COLO829 (cell line): Measurements from ENCODE around the gene PKHD1.

ENCODE experiments used
- DNase-seq: peaks from one replicate; pipeline ENCODE4 v3.0.0; 2012; ENCODE audit warnings: low spot score

The PKHD1 gene

GRCh38 chr6:52045481-52045880, 41.9 kb downstream of the PKHD1 start:
- DNase-seq = no peak

DNA sequence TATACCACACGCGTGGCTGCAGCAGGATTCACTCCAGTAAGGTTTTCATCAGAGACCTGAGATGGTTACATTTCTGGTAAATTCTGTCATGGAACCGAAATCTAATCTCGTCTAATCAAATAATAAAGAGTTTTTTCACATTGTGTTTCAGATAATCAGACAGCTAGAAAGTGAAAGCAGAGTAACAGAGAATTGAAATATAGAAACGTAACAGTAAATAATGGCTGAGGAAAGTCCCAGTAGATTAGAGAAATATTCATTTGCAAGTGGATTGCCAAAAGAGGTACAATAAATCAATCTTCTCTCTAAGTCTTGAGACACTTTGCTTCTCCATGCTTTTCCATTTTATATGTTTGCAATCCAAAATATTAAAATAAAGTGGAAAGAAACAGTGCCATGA, 42.4 kb downstream of the PKHD1 start:
- no peak for DNase-seq

DNA sequence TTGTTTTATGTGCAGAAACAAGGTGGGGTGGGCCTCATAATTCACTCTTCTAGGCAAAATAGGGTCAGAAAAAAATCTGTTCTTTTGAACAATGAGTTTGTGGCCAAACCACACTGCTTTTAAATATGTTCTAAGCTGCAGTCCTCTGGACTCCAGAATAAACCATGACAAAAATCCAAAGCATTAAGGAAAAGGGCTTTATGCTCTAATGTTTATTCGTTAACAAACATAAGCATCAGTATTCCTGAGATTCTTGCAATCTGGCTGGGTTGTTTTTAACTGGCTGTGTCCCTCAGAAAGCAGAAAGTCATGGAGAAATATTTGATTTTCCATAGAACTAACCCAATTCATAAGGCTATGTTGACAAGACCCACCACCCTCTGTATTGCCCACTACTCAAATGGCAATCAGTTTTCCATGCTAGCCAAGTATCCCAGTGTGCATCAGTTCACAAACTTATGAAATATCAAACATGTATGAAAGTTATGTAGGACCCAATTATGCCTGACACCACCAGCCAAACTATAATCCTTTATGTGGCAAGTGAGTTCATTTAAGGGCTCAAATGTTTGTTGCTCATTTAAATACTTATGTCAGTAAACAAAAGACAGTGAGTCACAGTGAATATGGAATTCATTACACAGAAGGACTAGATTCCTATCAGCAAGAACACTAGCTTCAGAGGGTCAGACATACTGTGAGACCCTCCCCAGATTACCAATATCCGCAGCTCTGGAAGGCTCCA, 45.1 kb downstream of the PKHD1 start:
- no peak for DNase-seq

DNA sequence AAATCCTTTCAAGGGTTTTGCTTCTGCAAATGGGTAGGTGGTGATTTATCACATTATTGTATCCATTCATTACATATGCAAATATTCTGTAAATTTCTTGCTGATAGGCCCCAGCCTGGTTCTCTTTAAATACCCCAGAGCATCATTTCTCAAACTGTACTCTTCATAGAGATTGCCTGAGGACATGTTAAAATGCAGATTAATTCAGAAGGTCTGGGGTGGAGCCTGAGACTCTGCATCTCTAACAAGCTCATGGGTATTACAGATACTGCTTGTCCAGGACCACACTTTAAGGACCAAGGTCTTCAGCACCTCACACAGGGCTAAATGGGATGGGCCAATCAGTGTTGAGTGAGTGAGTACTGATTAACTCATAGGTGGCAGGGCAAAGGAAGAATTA, 46.3 kb downstream of the PKHD1 start:
- DNase-seq = no peak

DNA sequence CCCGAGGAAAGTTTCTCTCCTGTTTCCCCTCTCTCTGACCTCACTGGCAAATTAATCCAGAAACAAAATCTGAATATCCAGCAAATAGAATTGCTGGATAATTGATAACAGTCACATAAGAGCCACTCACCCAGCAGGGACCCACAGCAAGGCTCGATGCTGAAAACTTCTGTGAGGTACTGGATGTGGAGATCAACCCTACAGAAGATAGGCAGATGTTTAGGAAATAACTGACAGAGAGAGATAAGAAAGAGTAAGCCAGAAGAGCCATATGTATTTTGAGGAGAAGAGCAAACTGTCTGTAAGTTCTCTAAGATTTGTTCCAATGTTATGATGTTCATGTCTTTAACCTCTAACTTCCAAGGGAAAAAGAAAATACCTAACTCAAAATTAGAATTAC, 59.7 kb downstream of the PKHD1 start:
- DNase-seq = no peak

DNA sequence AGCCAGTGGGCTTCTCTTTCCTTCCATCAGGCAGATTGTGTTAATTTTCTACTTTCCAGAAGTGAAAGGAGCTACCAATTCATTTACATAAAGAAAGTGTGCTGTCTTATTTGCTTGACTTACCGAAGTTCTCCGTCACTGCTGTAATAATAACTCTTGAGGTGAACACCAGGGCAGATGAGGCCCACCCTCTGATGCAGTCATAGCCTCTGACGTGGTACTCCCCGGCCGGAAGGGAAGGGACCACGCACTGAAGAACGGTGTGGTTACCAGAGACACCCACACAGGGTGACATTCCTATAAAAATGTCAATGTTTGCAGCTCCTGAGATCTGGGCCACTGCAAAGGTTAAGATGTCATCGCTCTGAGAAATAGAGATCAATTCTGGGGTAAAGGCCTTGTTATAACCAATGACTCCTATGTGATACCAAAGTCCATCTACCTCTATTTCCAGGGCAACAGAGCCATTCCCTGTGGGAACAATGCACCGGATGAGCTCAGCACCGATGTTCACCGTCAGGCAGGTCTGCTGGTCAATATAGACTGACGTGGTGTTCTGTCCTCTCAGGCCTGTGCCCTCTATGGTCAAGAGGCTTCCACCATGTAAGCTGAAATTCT, 62.9 kb downstream of the PKHD1 start:
- DNase-seq = no peak

GRCh38 chr6:52022675-52023074, 64.7 kb downstream of the PKHD1 start:
- no peak for DNase-seq

GRCh38 chr6:52020945-52021570, 66.4 kb downstream of the PKHD1 start:
- DNase-seq = peak; percentile 21

GRCh38 chr6:52019881-52020280, 67.5 kb downstream of the PKHD1 start:
- no peak for DNase-seq

DNA sequence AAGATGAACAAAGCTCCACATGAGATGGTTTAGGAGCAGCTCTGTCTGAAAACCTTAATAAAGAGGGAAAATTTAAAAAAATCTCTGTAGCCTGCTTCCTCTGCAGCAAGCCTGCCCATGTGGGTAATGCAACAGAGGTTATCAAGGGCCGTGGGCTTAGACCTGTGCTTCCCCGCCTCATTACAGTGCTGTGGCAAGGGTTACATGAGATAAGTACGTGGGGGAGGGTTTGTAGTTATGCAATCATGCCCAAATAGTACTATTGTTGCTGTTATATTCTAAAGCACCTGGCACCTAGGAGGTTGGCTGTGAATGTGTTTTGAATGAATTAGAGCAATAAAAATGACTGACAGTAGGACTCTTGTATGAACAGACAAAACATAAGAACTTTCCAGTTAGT, 68.3 kb downstream of the PKHD1 start:
- DNase-seq = no peak

DNA sequence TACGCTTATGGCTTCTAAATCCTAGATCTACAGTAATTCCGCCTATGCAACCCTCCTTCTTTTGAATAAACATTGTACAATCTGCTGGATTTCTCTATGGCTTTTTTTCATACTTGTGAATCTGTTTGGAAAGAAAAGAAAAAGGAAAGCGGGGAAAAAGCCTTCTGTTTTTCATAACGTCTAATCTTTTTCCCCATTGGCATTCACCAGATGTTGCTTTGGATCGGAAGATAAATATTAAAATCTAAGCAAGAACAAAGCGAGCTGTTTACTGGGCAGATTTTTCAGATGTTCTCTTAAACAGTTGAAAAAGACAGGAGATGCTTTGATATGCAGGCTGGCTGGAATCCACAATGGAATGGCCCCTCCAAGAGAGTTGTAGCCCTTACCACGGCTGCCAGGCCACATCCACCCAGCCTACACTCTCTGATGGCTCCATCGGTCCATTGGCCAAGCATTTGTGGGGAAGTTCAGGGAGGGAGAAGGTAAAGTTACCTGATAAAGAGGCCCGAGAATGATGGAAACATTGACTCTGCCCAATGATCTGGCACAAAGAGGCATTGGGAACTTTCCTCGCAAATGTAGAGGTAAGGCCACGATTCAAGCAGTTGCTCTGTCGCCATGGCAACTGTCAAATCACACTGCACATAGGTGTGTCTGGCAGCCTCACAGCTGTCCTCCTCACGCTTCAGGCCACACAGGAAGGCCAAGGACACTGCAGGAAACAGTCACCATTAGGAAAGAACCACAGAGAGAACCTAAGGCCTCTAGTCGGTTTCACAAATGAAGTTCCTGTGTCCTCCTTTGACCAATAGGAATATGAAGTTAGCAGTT, 70.3 kb downstream of the PKHD1 start:
- DNase-seq = no peak

GRCh38 chr6:52015953-52016352, 71.5 kb downstream of the PKHD1 start:
- DNase-seq = no peak

GRCh38 chr6:52014391-52014790, 73.0 kb downstream of the PKHD1 start:
- no peak for DNase-seq

DNA sequence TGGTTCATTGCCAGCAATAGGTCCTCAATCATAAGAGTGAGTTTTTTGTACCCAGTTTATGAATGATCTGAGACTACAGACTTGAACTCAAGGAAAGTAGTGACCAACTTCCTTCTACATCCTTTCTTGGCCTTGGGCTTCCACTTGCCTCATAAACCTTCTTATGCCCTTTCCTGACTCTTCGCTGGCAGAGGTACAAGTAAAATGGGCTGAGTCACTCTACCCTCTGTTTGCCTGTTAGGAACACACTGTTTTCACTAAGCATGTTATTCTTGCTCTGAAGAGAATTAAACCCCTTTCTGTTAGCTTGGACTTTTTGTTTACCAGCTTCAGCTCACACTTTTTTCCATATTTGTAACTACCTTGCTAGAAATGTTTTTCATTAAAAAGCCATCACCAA, 74.4 kb downstream of the PKHD1 start:
- peak; percentile 31 for DNase-seq

DNA sequence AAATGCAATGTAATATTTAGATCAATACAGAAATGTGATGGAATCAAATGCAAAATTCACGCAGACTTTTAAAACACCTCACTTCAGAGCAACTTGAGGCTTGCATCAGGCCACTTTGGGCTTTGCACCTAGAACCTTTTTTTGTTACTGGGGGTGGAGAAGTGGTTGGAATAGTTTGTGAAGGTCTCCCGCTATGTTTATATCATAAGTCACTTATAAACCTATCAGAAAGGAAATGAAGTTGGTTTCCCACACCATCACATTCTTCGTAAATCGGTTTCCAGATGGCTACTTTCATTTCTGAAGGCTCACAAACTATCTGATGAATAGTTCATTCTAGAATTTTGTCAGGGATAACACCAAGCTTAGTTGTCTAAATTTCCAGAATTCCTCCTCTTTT, 74.8 kb downstream of the PKHD1 start:
- no peak for DNase-seq

- DNase-seq = no peak
Observed at GRCh38 chr6:52010806-52011205, 76.6 kb downstream of the PKHD1 start.

DNA sequence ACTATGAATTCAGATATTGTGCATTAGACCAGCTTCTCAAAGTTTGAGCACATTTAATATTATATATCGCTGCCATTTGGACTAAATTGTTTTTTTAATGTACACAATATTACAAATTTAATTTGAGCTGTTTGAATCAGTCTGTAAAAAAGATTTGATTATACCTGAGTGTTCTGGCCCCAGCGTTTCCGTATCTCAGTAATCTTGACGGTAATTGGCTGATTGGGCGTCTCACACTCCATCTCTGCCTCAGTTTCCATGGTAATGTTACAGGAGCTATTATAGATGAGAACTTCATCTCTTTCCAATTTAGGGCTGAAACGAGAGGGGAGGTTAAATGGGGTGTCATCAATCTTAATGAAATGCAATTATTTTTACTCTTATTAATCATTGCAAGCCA, 77.3 kb downstream of the PKHD1 start:
- DNase-seq = no peak

- no peak for DNase-seq
Observed at GRCh38 chr6:52009466-52010140, 77.8 kb downstream of the PKHD1 start.

DNA sequence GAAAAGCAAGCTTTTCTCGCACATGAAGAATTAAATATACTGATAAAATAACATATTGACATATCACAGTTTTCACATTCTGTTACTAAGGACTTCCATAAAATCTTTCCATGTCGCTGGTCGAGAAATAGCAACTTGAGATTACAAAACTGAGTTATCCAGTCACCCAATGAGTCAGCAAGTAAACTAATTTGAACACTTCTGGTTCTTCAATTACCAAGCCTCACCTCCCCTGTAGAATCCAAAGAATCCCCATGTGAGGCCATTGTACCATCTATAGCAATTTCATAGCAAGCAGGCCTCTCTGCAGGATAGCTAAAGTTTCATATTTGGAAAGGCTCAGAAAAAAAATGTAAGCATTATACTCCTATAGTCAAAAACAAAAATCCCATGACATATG, 87.3 kb downstream of the PKHD1 start:
- DNase-seq = no peak

DNA sequence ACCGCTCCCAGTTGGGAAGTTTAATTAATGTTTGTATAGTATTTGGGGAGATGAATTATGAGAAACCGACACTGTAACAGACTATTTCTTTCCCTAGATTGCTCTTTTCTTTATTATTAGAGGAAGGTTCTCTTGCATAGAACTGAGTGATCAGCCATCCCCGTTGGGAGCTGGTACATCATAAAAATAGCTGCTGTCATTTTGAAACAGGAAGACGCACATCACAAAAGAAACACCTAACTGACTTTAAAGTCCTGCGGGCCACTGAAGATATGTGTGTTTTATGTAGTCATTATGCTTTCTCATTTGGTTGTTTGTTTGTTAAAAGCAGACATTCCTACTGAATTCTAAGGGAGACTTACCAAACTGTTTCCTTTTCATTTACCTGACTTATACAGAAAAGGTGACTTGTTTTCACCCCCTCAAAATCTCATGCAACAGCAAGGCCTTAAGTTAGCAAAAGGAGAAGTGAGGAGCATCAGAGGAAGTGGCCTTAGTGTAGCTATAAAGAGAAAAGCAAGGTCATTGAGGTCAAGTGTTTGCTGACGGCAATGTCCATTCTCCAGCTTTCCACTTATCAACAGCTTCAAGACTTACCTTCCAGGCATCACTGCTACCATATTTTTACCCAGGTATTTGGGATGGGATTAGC, 91.0 kb downstream of the PKHD1 start:
- DNase-seq = no peak

DNA sequence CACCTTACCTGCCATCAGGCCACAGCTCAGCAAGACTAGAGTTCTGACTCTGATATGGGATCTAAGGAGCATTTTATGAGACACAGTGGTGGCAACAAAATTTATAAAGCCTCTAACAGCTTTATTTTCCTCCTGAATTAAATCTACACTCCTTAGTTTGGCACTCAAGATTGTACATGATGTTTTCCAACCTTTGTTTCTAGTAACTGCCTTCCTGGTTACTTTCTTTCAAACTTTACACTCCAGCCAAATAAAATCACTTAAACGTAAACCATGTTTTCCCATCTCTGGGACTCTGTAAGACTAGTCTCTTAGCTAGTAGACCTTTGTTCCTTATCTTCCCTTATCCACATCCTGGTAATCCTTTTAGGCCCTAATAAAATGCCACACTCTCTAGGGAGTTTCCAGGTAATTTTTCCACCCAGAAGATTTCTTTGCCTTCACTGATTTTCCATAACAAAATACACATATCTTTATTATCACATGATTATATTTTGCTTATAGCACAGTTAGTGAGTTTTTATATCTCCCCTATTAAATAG, 92.1 kb downstream of the PKHD1 start:
- DNase-seq = no peak
